ENCODE data around the gene MRPS21. TPM values are rescaled to one million over a fixed set of nuclear protein-coding genes. Genes with fewer than 3 reads are reported as not detected.

The MRPS21 gene
- total RNA-seq, 4 donors from 2014 or later = 27.8 to 46.3 (median 31.5) TPM

- intact Hi-C loops (cut with DNase I; ENCODE audit: low total_unique reads) = loop anchor here (2.0 kb wide), 1 partner anchor 65 kb away; no protein-coding TSS in a partner anchor
- H3K27ac ChIP-seq = peak within 1 kb of the TSS; percentile 64 to 78 (median 72)
- no peaks in the 10 kb centered on the region for H3K27me3 ChIP-seq
- no peaks in the 10 kb centered on the region for H3K9me3 ChIP-seq
- peaks cover 32 to 48% of the 10 kb centered on the region in 2 donors for H3K4me1 ChIP-seq
- peak within 1 kb of the TSS in 2 of 4 donors; percentile 10 to 14 for H3K4me3 ChIP-seq
- H3K36me3 ChIP-seq = no peaks in the 10 kb centered on the region
- peak in 1 of 2 donors; percentile 35 for ATAC-seq
- in situ Hi-C loops (cut with MboI; ENCODE audit: low sequenced_read_pairs in 4 of 4) = no loop called here
- peak in 1 of 2 donors; percentile 49 for DNase-seq
- TF ChIP-seq CTCF (IDR thresholded peaks at IDR 0.05 in 4 of 5, conservative IDR thresholded peaks at IDR 0.05 in 1 of 5) = no peak
- no peak for TF ChIP-seq POLR2A (IDR thresholded peaks at IDR 0.05)
Observed at GRCh38 chr1:150257624-150258585, 35.8 kb upstream of the MRPS21 start, which contains the start of gene CA14. CA14 (plus strand) TSS chr1:150257774; CDS start chr1:150258129, 355 bp downstream.

DNA sequence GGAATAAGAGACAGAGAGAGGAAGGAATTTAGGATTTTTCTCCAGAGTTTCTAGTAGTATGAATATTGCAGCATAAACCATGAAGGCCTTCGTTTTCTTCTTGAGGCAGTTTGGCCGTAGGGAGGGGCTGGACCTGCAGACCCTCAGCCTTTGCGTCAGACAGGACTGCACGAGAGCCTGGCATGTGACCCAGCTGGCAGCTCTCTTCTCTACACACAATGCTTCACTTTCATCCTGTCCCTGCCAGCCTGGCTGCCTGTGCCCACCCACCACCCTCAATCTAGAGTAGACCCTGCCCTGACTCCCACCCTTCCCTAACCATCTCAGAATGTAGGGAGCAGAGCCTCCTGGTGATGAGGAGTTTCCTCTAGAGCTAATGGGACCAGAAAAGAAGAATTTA, 34.4 kb upstream of the MRPS21 start:
- H3K27me3 ChIP-seq = no peaks in the 10 kb centered on the region
- DNase-seq (no peak), ATAC-seq (no peak)
- peaks cover 0 to 2% of the 10 kb centered on the region in 2 donors for H3K36me3 ChIP-seq
- intact Hi-C loops (cut with DNase I; ENCODE audit: low total_unique reads) (no loop called here), in situ Hi-C loops (cut with MboI; ENCODE audit: low sequenced_read_pairs in 4 of 4) (no loop called here)
- peaks cover 32 to 48% of the 10 kb centered on the region in 2 donors for H3K4me1 ChIP-seq
- H3K4me3 ChIP-seq = no peak overlapping the region
- H3K27ac ChIP-seq = peak overlapping the region; percentile 22 to 76 (median 66)
- no peaks in the 10 kb centered on the region for H3K9me3 ChIP-seq
- TF ChIP-seq CTCF (IDR thresholded peaks at IDR 0.05 in 4 of 5, conservative IDR thresholded peaks at IDR 0.05 in 1 of 5) = no peak
- no peak for TF ChIP-seq POLR2A (IDR thresholded peaks at IDR 0.05)

DNA sequence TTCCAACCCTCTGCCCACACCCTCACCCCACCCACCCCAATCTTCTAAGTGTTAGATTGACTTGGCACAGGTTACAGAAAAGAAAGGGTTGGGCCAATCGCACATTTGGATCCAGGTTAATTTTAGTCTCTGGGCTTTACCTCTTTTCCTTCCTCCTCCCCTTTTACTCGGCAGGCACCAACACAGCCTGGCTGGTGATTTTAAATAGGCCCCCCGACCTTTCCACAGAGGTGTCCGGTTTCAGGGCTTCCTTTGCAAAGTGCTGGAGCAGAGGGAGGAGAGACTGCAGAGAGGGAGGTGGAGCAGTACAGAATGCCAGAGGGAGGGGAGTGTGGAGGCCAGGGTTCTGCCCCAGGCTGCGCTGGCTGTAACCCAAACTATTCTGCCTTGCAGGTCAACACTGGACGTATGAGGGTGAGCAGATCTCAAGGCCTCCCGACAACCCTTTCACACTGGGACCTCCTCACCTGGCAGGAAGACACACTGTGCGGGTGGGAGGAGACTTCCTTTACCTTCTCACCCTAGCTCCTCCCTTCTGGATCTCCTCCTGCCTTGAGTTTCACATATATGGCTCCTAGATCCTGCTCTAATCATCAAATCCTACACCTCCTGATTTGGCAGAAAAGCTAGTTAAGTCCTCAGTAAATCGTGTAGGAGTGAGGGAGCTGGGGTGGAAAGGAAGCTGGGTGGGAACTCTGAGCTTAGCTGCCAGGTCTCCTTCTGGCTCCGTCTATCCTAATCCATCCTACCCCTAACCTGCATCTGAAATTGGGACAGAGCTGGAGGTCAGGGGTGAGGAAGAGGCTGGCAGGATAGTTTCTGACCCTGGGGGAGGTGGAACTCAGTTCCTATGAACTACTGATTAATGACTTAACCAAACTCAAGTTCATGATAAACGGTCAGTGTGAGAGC, 33.6 kb upstream of the MRPS21 start:
- H3K27ac ChIP-seq = peak overlapping the region; percentile 22 to 76 (median 66)
- H3K9me3 ChIP-seq = no peaks in the 10 kb centered on the region
- in situ Hi-C loops (cut with MboI; ENCODE audit: low sequenced_read_pairs in 4 of 4) = no loop called here
- peak overlapping the region in 1 of 4 donors; percentile 5 for H3K4me3 ChIP-seq
- intact Hi-C loops (cut with DNase I; ENCODE audit: low total_unique reads) = no loop called here
- ATAC-seq = peak in 1 of 2 donors; percentile 5
- TF ChIP-seq POLR2A (IDR thresholded peaks at IDR 0.05) = no peak
- TF ChIP-seq CTCF (IDR thresholded peaks at IDR 0.05 in 4 of 5, conservative IDR thresholded peaks at IDR 0.05 in 1 of 5) = no peak
- H3K36me3 ChIP-seq = peaks cover 0 to 10% of the 10 kb centered on the region in 2 donors
- DNase-seq = peak in 1 of 2 donors; percentile 24
- no peaks in the 10 kb centered on the region for H3K27me3 ChIP-seq
- H3K4me1 ChIP-seq = peaks cover 32 to 48% of the 10 kb centered on the region in 2 donors

DNA sequence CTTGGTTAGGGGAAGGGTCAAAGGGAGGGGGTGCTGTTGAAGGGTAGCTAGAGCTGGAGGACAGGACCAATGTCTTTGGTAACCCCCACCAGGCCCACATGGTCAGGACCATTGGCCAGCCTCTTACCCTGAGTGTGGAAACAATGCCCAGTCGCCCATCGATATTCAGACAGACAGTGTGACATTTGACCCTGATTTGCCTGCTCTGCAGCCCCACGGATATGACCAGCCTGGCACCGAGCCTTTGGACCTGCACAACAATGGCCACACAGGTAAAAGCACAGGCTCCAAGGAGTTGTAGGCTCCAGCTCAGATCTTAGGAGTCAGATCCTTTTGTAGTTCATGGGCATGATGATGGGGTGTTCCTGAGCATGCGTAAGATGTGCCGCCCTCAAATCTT, 32.3 kb upstream of the MRPS21 start:
- no peak for TF ChIP-seq CTCF (IDR thresholded peaks at IDR 0.05 in 4 of 5, conservative IDR thresholded peaks at IDR 0.05 in 1 of 5)
- in situ Hi-C loops (cut with MboI; ENCODE audit: low sequenced_read_pairs in 4 of 4) (no loop called here), intact Hi-C loops (cut with DNase I; ENCODE audit: low total_unique reads) (no loop called here)
- H3K36me3 ChIP-seq = peaks cover 2 to 23% of the 10 kb centered on the region in 2 donors
- H3K4me1 ChIP-seq = peaks cover 26 to 44% of the 10 kb centered on the region in 2 donors
- no peak for ATAC-seq
- DNase-seq = no peak
- H3K27ac ChIP-seq = peak overlapping the region in 2 of 4 donors; percentile 6 to 76
- H3K27me3 ChIP-seq = no peaks in the 10 kb centered on the region
- H3K4me3 ChIP-seq = no peak overlapping the region
- H3K9me3 ChIP-seq = no peaks in the 10 kb centered on the region

Measured in gastrocnemius medialis (tissue), 4 donors.